Esophagus squamous epithelium (tissue), 4 donors: ENCODE measurements around the gene ZBBX.

ENCODE experiments used
- CTCF ChIP-seq, 6 experiments: fragments of 450-650 bp in 4 of 6; fragments of 200-600 bp in 2 of 6; sonication (generic) in 2 of 6; IDR thresholded peaks; one replicate each; pipeline ENCODE4 v1.5.1; 2016 to 2019; ENCODE audit warnings: antibody characterized with exemption in 6 of 6, mild to moderate bottlenecking in 4 of 6, moderate library complexity in 4 of 6
- POLR2A ChIP-seq, 4 donors: fragments of 450-650 bp; IDR thresholded peaks; one replicate each; pipeline ENCODE4 v1.6.1; 2017; ENCODE audit warnings: antibody characterized with exemption in 4 of 4, mild to moderate bottlenecking in 4 of 4, moderate library complexity in 3 of 4

GRCh38 chr3:167287308-167287707 is 92.8 kb downstream of the ZBBX start:
- TF ChIP-seq CTCF (IDR thresholded peaks at IDR 0.05), result no peak
- no peak for TF ChIP-seq POLR2A (IDR thresholded peaks at IDR 0.05)
